Skin epidermis (tissue), 12 donors: ENCODE data around the gene BTBD9.
"Not testable (repeated sequence)": the region's sequence is repeated elsewhere in the genome, so short reads cannot be mapped to it uniquely, and the experiment has no call there.

Experiments used
- H3K27ac ChIP-seq, 21 experiments: fragments of 200-600 bp; sonication (generic) in 11 of 21; one replicate each; pipeline ENCODE4 v1.5.0; 2020; ENCODE audit warnings: mild to moderate bottlenecking in 3 of 21, inconsistent platforms in 2 of 21, moderate library complexity in 2 of 21
- H3K4me3 ChIP-seq, 7 experiments: fragments of 200-600 bp; sonication (generic) in 2 of 7; one replicate each; pipeline ENCODE4 v1.5.0; 2020; ENCODE audit warnings: inconsistent platforms in 2 of 7, mild to moderate bottlenecking in 2 of 7, moderate library complexity in 1 of 7

Gene BTBD9

DNA sequence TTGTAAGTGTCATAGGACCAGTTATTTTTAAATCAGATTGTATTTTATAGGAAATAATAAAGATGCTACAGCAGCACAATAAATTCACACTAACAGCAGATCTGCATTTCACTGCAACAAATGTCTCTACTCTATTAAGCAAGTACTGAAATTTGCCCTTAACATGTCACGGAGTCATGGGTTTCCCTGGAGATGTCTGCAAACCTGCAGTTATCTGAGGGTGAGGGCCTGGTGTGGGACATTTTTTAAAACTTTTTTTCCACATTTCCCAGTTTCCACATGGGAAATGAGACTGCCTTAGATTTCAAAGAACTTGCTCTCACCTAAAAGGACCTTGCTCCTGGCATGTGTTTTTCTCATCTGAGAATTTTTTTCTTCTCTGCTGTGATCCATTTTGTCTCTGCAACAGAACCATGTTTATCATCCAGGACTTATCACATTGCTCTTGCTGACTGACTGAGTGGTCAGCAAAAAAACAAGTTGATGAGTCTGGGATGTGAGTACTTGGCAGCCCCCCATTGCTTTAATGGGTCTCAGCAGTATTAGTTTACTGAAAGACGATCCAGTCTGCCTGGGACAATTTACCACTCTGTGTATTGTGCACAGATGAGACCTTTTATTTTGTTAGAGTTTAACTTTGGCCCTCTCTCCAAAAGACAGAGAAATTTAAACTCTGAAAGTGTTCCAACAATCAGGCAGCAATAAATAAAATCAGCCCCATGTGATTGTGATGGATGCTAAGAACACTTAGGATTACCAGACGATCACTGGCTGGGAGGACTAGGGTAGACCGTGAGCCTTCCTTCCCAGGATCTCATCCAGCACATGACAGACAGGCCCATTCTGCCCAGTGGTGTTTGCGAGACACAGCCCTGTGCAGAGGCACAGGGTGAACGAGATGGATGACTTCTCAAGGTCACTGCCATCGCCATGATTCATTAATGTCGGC, 268.8 kb downstream of the BTBD9 start:
- peak overlapping the region in 2 of 21 experiments; percentile 17 to 26 for H3K27ac ChIP-seq

GRCh38 chr6:38367231-38367630, 272.5 kb downstream of the BTBD9 start:
- Histone ChIP-seq H3K27ac (no peak overlapping the region), H3K4me3 (no peak overlapping the region)

More for the DNA sequence above, 268.8 kb downstream of the BTBD9 start:
- H3K4me3 ChIP-seq = no peak overlapping the region

DNA sequence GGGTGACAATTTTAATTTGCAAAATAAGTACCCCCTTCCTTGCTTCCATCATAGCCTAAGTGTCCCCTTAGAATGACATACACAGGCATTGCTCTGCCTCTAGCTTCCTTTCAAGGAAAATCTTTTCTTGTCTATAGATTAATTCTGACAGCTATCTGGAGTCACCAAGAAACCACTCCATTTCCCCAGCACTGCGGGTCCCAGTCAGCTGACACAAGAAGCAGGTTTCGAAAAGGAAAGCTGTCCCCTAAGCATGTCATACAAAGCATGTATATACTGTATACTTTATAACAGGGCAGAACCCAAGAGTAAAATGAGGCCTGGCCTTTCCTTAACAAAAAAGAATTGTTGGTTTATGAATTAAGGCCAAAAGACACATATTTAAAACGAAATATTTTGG, 273.5 kb downstream of the BTBD9 start:
- no peak overlapping the region for H3K27ac ChIP-seq
- H3K4me3 ChIP-seq = no peak overlapping the region

DNA sequence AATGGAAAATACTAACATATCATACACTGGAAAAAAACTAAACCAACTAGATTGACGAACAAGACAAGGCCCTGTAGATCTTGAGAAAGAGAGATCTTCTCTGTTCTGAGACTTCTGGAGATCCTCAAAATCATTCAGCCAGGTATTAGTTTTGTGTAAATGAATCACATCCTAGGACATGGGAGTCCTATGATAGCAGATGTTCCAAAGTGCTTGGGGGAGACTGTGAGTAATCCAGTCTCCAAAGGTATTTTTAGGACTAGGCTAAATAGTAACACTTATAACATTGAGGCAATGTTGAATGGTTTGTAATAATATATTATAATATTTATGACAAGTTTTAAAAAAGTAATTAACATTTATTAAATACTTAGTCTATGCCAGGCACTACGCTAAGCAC, 275.0 kb downstream of the BTBD9 start:
- Histone ChIP-seq H3K27ac (no peak overlapping the region), H3K4me3 (no peak overlapping the region)

DNA sequence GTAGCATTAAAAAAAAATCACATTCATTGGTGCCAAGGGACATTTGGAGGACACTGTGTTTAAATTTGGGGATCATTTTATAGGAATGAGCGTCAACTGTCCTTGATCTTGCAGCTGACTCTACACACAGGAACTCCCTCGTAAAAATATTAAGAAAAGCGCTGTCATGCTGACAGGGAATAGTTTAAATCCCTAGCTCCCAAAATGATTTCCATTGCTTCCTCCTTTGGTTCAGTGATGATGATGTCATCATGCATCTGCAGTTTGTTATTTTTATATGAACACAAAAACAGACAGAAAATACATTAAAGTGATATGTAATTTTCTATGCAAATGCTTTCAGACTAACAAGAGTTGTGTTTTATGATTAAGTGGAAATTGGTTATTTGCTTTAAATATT, 275.6 kb downstream of the BTBD9 start:
- no peak overlapping the region for H3K4me3 ChIP-seq

GRCh38 chr6:38355519-38355918, 284.2 kb downstream of the BTBD9 start:
- no peak overlapping the region for H3K4me3 ChIP-seq
- peak overlapping the region in 1 of 21 experiments; percentile 48 for H3K27ac ChIP-seq

More for the DNA sequence above, 275.6 kb downstream of the BTBD9 start:
- no peak overlapping the region for H3K27ac ChIP-seq

DNA sequence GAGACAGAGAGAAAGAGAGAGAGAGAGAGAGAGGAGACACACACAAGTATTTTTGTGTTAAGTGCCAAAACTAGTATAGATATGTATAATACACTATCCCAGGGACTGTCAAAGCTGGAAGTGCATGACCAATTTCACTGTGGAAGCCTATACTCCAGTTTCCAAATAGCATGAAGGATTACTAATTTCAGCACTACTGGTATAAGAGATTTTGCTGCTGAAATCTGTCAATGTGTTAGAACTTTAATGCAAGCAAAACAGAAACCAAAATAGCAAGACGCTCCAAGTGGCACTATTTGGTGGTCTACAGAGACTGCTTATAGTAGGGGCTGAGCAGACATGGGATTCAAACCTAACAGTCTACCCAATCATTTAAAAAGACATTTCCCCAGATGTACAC, 284.8 kb downstream of the BTBD9 start:
- Histone ChIP-seq H3K27ac (peak overlapping the region in 2 of 21 experiments; percentile 8 to 48), H3K4me3 (no peak overlapping the region)

GRCh38 chr6:38354037-38354381, 285.7 kb downstream of the BTBD9 start:
- H3K4me3 ChIP-seq = no peak overlapping the region
- peak overlapping the region in 2 of 21 experiments; percentile 5 to 51 for H3K27ac ChIP-seq

GRCh38 chr6:38353310-38354036, 286.3 kb downstream of the BTBD9 start:
- Histone ChIP-seq H3K27ac (peak overlapping the region in 3 of 21 experiments; percentile 5 to 51 (median 20)), H3K4me3 (no peak overlapping the region)

- no peak overlapping the region for H3K4me3 ChIP-seq
- H3K27ac ChIP-seq = peak overlapping the region in 1 of 21 experiments; percentile 51
Observed at GRCh38 chr6:38352636-38353035, 287.1 kb downstream of the BTBD9 start.

DNA sequence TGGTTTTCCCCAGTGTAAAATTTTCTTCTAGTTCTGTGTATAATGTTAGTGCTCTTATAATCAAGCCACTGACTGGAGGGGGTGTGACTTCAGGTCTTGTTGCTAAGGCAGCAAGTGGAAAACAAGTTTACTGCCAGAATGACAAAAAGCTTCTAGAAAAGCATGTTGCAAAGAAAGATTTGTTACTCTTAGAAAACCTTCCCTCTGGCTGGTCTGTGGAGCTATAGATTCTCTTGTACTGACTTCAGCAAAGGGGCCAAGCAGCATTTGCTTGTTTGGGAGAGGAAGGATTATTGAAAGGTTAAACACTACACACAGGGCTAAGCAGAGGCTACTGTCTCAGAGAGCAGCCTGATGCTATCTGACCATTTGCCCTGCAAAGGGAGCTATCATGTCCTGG, 288.8 kb downstream of the BTBD9 start:
- H3K27ac ChIP-seq = peak overlapping the region in 2 of 21 experiments; percentile 2 to 15
- H3K4me3 ChIP-seq = no peak overlapping the region

GRCh38 chr6:38350220-38350619, 289.5 kb downstream of the BTBD9 start:
- Histone ChIP-seq H3K4me3 (no peak overlapping the region), H3K27ac (peak overlapping the region in 5 of 21 experiments; percentile 2 to 57 (median 15))

DNA sequence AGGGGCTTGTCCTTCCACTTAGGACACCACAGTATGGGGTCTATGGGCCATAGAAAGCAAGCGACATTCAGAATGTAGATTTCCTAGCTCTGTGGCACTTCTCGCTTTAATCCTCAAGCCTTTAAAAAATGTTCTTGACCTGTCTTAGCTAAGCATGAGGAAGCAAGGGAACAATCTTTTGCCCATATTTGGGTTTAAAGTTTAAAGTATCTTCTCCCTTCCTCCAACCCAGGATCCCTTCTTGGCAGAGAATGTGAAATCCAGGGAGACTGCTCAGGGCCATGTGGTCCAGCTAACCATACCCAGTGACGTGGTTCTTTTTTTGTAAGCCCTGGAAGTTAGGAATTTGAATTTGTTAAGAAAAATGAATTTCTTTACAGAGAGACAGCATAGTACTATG, 289.9 kb downstream of the BTBD9 start:
- H3K27ac ChIP-seq = peak overlapping the region in 5 of 21 experiments; percentile 2 to 57 (median 20)
- no peak overlapping the region for H3K4me3 ChIP-seq

DNA sequence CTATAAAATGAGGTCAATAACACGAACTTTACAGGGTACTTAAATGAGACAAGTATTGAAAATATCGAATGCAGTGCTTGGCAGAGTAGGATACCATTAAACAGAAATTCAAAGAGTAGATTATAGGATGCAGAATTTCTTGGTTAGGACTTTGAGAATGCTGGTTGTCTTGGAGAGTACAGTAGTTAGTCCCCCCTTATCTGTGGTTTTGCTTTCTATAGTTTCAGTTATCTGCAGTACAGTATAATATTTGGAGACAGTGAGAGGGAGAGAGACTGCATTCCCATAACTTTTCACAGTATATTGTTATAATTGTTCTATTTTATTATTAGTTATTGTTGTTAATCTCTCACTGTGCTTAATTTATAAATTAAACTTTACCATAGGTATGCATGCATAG, 290.5 kb downstream of the BTBD9 start:
- no peak overlapping the region for H3K4me3 ChIP-seq
- H3K27ac ChIP-seq = peak overlapping the region in 1 of 21 experiments; percentile 20

DNA sequence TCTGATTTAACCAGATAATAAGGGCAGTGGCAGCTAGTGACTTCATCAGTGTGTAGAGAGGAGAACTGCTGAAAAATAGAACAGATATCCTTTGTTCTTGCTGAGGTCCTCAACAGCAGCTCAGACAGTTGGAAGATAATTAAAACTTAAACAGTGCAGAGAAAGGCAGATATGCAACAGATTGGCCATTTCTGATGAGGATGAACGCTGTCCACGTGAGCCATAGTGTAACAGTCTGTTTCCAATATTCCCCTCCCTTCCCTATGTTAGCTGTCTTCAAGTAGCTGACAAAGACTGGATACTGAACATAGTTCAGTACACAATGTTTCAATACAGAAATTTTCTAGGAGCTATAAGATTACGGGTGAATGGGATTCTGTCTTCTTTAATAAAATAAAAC, 291.4 kb downstream of the BTBD9 start:
- Histone ChIP-seq H3K4me3 (no peak overlapping the region), H3K27ac (no peak overlapping the region)

- peak overlapping the region in 3 of 21 experiments; percentile 5 to 45 (median 40) for H3K27ac ChIP-seq
Observed at GRCh38 chr6:38347829-38348228, 291.9 kb downstream of the BTBD9 start.

DNA sequence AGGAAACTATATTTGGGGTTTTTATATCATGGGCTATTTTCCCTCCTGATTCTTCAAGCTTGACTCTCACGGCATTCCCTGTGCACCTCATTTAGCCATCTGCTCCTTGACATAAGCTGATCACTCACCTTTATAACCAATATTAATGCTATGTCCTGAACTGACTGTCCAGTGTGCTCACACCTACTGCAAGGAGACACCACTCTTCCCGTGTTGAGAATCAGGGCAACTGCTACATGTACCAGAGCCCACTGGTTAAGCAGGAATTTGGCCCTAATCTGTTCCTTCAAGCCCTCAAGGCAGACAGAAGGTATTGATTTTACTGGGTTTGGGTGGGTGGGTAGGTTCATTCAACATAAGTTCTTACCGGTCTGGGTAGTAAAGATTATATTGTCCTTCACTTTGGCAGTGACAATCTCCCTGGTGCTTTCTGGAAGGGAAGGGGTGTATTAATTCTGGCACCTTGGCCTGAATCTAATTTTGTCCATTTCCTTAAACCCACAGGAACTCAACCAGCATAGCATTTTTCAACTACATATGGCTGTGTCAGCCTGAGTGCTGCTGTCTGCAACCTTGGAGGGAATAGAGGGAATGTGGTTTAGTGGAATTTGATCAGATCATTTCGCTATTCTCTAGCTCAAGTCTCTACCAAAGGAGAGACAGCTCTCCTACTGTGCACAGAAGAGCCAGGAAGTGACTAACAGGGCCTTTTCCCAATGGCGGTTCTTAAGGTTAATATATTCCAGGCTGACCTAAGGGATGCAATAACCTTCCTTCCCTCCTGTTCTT, 293.2 kb downstream of the BTBD9 start:
- no peak overlapping the region for H3K4me3 ChIP-seq

More at GRCh38 chr6:38347829-38348228, 291.9 kb downstream of the BTBD9 start:
- H3K4me3 ChIP-seq = not testable (repeated sequence)

GRCh38 chr6:38345586-38345985, 294.1 kb downstream of the BTBD9 start:
- H3K27ac ChIP-seq = peak overlapping the region in 2 of 21 experiments; percentile 16 to 17
- H3K4me3 ChIP-seq = no peak overlapping the region

More for the DNA sequence above, 293.2 kb downstream of the BTBD9 start:
- peak overlapping the region in 2 of 21 experiments; percentile 15 to 54 for H3K27ac ChIP-seq

DNA sequence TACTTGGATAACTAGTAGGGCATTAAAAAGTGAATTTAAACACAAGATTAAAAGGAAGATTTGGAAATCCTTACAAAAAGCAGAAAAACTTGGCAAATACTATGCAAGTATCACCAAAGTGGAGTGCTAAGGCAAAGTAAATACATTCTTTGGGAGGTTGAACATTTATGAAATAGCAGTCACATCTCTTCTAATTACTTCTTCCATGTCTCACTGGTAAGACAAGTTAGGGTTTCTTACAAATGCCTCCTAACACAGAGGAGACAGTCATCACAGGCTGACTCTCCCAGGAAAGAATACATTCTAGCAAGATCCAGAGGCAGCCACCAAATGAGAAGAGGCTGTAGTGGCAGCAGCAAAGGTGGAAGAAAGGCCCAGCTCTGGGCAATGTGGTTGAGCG, 298.2 kb downstream of the BTBD9 start:
- Histone ChIP-seq H3K27ac (no peak overlapping the region), H3K4me3 (no peak overlapping the region)

- Histone ChIP-seq H3K4me3 (no peak overlapping the region), H3K27ac (no peak overlapping the region)
Observed at GRCh38 chr6:38339914-38340313, 299.8 kb downstream of the BTBD9 start.
